ENCODE results near the gene ZNF277.
A peak's percentile ranks its signal among the peaks of the same experiment; 100 is the strongest.

Gene ZNF277

GRCh38 chr7:112356596-112356995 is 150.1 kb downstream of the ZNF277 start:
- DNase-seq (ENCODE audit: low read depth in 3 of 3), result no peak

- no peak for DNase-seq (ENCODE audit: low read depth in 3 of 3)
Observed at GRCh38 chr7:112357136-112357535, 150.6 kb downstream of the ZNF277 start.

GRCh38 chr7:112358513-112358912 is 152.0 kb downstream of the ZNF277 start:
- no peak for DNase-seq (ENCODE audit: low read depth in 3 of 3)

GRCh38 chr7:112359086-112359485 is 152.6 kb downstream of the ZNF277 start:
- DNase-seq (ENCODE audit: low read depth in 3 of 3), result no peak

GRCh38 chr7:112360681-112361080 is 154.2 kb downstream of the ZNF277 start:
- DNase-seq (ENCODE audit: low read depth in 3 of 3), result no peak

- no peak for DNase-seq (ENCODE audit: low read depth in 3 of 3)
Observed at GRCh38 chr7:112361154-112361553, 154.7 kb downstream of the ZNF277 start.

GRCh38 chr7:112362053-112362650 is 155.7 kb downstream of the ZNF277 start:
- DNase-seq (ENCODE audit: low read depth in 3 of 3), result no peak

GRCh38 chr7:112362731-112363131 is 156.2 kb downstream of the ZNF277 start:
- no peak for DNase-seq (ENCODE audit: low read depth in 3 of 3)

- DNase-seq (ENCODE audit: low read depth in 3 of 3), result no peak
Observed at GRCh38 chr7:112364388-112364787, 157.9 kb downstream of the ZNF277 start.

GRCh38 chr7:112365551-112365950 is 159.1 kb downstream of the ZNF277 start:
- no peak for DNase-seq (ENCODE audit: low read depth in 3 of 3)

GRCh38 chr7:112366886-112367285 is 160.4 kb downstream of the ZNF277 start:
- no peak for DNase-seq (ENCODE audit: low read depth in 3 of 3)

GRCh38 chr7:112370436-112370835 is 163.9 kb downstream of the ZNF277 start:
- DNase-seq (ENCODE audit: low read depth in 3 of 3), result no peak

GRCh38 chr7:112371701-112372100 is 165.2 kb downstream of the ZNF277 start:
- no peak for DNase-seq (ENCODE audit: low read depth in 3 of 3)

- no peak for DNase-seq (ENCODE audit: low read depth in 3 of 3)
Observed at GRCh38 chr7:112372101-112372500, 165.6 kb downstream of the ZNF277 start.

GRCh38 chr7:112377593-112377992 is 171.1 kb downstream of the ZNF277 start:
- DNase-seq (ENCODE audit: low read depth in 3 of 3), result no peak

GRCh38 chr7:112381311-112382091 is 175.0 kb downstream of the ZNF277 start:
- DNase-seq (ENCODE audit: low read depth in 3 of 3), result no peak

- DNase-seq (ENCODE audit: low read depth in 3 of 3), result no peak
Observed at GRCh38 chr7:112383671-112384417, 177.3 kb downstream of the ZNF277 start.

- no peak for DNase-seq (ENCODE audit: low read depth in 3 of 3)
Observed at GRCh38 chr7:112385516-112385915, 179.0 kb downstream of the ZNF277 start.

GRCh38 chr7:112386619-112387018 is 180.1 kb downstream of the ZNF277 start:
- DNase-seq (ENCODE audit: low read depth in 3 of 3), result no peak

GRCh38 chr7:112390167-112390566 is 183.7 kb downstream of the ZNF277 start:
- no peak for DNase-seq (ENCODE audit: low read depth in 3 of 3)

- DNase-seq (ENCODE audit: low read depth in 3 of 3), result peak; percentile 33 to 57 (median 40)
Observed at GRCh38 chr7:112391079-112391821, 184.8 kb downstream of the ZNF277 start.

- peak; percentile 50 to 67 (median 54) for DNase-seq (ENCODE audit: low read depth in 3 of 3)
Observed at GRCh38 chr7:112391841-112392286, 185.4 kb downstream of the ZNF277 start.

Data from stimulated activated CD4-positive, alpha-beta T cell treated with anti-CD3 and anti-CD28 coated beads, TNF-alpha, amount 100 ng/mL, for 4 hours (primary cell).